Stomach (tissue), 4 donors: ENCODE measurements around the gene TSKS.

Source experiments
- CTCF ChIP-seq, 7 experiments: fragments of 450-650 bp in 4 of 7; fragments of 200-600 bp in 3 of 7; sonication (generic) in 3 of 7; IDR thresholded peaks; one replicate each; pipeline ENCODE4 v1.5.1; 2016 to 2019; ENCODE audit warnings: antibody characterized with exemption in 7 of 7, control low read depth in 2 of 7, mild to moderate bottlenecking in 1 of 7
- EP300 ChIP-seq: sonication (generic); formaldehyde crosslinking; IDR thresholded peaks from one replicate; pipeline ENCODE4 v1.6.1; 2017; ENCODE audit warnings: antibody characterized with exemption
- POLR2A ChIP-seq, 4 donors: fragments of 450-650 bp; IDR thresholded peaks; one replicate each; pipeline ENCODE4 v1.6.1; 2016; ENCODE audit warnings: antibody characterized with exemption in 4 of 4, control low read depth in 2 of 4, mild to moderate bottlenecking in 1 of 4, moderate library complexity in 1 of 4
- POLR2AphosphoS5 ChIP-seq, 3 donors: sonication (generic); formaldehyde crosslinking; IDR thresholded peaks; one replicate each; pipeline ENCODE4 v1.6.1; 2016; ENCODE audit warnings: antibody characterized with exemption in 3 of 3

GRCh38 chr19:49712397-49712859, 50.7 kb downstream of the TSKS start:
- TF ChIP-seq CTCF (IDR thresholded peaks at IDR 0.05) (no peak), POLR2A (IDR thresholded peaks at IDR 0.05) (no peak), EP300 (no peak), POLR2AphosphoS5 (IDR thresholded peaks at IDR 0.05) (no peak)
